HG03354 (cell line): ENCODE results near the gene HLA-DMB.

Experiments used
- ATAC-seq: cut with Tn5 transposase; IDR thresholded peaks from one replicate; pipeline ENCODE4 v1.9.1; 2021; ENCODE audit warnings: mild to moderate bottlenecking; ENCODE audit not compliant: unreplicated experiment, poor library complexity, severe bottlenecking

The HLA-DMB gene

GRCh38 chr6:32932132-32932868, 8.5 kb downstream of the HLA-DMB start:
- ATAC-seq, result no peak

DNA sequence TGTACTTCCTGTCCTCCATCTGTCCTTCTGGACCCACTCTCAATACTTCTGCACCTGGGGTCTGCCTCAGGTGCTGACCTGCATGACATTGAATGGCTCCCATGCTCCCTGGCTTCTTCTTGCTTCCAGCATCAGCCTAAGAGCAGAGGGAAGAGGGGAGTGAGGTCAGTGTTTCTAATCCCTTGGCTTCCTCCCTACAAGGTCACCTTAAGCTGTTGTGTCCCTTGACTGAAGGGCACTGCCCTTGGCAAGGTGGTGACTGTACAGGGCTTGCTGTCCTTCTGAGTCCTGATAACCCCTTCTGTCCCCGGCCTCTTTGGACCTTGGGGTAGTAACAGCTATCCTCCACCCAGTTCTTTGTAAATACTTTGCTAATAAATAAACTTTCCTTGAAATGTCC, 9.6 kb downstream of the HLA-DMB start:
- no peak for ATAC-seq

GRCh38 chr6:32922083-32922482, 18.7 kb downstream of the HLA-DMB start:
- ATAC-seq, result no peak

DNA sequence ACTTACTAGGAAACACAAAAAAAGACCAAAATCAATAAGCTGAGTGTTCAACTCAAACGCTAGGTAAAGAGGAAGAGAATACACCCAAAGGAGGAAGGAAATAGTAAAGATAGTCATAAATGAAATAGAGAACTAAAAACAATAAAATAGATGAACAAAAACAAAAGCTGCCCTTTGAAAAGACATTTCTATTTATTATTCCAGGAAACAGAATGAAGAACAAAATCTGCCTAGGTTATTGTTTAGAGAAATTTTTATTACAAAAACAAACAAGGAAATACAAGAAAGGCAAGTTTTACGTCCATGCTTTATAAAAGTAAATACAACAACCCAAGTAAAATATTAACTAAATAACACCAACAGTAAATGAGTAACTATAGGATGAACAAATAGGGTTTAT, 20.1 kb downstream of the HLA-DMB start:
- no peak for ATAC-seq

DNA sequence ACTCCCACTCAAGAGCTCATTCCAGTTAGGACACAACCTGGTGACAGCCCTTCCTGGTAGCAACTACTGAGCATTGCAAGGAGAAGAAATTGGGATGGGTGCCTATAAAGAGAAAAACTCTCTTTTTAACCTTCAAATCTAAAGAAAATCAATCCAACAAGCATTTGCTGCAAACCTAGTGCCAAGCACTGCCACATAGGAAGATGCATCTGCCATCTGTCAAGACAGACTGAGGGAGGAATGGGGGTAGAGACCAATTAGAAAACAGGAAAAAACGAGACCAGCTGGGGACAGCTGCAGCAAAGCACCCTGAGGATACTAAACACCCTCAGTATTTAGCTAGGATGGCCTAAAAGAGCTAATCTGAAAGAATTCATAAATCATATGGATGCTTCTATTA, 27.9 kb downstream of the HLA-DMB start:
- ATAC-seq, result no peak

DNA sequence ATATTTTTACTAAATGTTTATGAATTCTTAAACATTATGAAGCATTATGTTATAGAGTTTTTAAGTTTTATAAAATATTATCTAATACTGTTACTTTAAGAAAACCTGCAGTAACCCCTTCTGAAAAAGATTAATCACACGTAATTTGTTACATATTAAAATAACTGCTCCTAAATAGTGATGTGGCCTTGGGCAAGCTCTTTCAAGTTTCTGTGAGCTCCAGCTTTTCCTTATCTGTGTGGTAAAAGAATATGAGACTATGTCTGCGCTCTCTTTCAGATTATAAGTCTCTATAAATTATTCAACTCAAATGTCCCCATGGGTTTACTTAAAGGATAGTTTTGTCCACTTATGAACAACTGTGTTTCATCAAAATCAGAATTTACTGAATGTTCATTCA, 31.9 kb downstream of the HLA-DMB start:
- no peak for ATAC-seq

DNA sequence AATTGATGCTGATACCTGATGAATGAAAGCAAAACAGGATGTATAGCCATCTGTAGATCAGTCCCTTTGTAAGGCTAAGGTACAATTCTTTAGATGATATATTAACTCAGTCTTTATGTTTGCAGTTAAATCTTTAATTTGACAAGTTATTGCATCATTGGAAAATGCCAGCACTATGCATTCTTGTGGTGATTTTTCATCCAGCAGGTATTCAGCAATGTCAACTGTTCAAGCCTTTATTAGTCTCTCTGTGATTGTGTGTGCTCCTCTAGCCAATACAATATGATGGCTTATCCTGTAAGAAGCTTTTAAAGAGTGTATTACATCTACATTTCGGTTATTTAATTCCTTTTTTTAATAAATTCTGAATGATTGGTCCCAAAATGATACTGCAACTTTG, 34.3 kb downstream of the HLA-DMB start:
- ATAC-seq, result no peak

GRCh38 chr6:32905078-32905477, 35.8 kb downstream of the HLA-DMB start:
- ATAC-seq, result no peak

GRCh38 chr6:32903952-32904351, 36.9 kb downstream of the HLA-DMB start:
- ATAC-seq, result no peak

- peak; percentile 25 for ATAC-seq
Measured at GRCh38 chr6:32895006-32895345, 45.9 kb downstream of the HLA-DMB start.

DNA sequence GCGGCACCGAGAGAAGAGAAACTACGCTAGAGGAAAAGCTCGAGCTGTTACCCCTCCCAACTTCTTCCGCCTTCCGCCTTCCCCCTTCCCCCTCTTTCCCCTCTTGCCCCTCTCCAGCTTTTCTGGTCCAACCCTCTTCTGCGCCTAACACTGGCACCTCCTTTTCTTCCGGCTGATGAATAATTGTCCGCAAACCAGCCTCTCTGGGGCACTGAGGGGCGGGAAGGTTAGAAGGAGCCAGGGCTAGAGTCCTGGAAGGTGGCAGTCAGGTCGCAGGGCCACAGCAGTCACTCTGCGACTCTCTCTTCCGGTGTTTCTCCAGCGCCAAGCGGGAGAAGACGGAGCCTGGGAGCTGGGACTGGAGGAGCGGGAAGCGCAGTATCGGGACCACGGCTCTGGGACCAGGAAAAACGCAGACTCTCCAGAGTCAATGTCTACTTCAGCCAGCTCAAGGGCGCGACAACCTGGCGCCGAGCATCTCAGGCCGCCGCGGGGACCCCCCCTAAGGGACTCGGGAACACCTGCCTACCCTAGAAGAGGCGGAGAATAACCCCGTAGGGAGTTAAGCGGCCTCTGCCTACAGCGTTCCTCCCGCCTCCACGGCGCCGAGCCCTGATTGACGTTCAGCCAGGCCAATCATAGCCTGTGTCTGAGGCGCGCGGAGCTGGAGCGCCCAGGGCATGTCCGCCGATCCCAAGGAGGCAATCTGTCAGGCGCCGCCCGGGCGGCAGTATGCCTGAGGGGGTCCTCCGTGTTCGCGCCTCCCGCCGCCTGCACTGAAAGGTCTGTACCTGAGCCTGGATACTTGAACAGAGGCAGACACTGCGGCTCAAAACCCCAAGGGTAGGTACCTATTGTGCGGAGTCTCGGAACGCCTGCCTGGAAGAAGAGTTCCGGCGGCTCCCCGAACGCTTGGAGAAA, 46.5 kb downstream of the HLA-DMB start:
- peak; percentile 97 for ATAC-seq

DNA sequence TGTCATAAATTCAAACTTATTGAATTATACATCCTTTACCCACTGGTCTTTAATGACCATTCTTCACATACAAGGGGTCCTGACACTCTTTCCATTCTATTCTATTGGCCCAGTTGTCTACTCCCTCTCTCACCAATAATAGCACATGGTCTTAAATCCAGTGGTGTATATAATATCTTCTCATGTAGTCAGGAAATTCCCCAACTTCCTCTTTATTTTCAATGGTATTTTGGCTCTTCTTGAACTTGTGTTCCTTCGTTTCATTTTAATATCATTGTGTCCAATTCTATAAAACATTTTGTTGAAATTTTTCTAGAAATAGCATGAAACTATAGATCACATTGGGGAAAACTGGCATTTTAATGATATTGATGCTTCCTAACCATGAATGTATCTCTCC, 50.0 kb downstream of the HLA-DMB start:
- ATAC-seq, result no peak

DNA sequence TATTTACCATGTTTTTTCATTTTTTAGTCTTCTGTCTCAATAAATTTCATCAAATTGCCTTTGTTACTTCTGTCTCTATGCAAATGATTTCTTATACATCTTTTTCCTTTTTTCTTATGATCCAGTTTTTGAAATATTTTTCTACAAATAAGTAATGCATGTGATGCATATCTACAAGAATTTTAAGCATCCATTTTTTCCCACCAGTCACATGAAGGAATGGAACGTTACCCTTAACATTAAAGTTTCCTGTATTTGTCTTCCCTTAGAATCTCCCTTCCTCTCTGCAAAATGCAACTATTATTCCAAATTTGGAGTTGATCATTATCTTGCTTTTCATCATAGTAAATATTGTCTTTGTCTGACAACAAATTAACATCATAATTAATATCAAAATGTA, 51.3 kb downstream of the HLA-DMB start:
- no peak for ATAC-seq

DNA sequence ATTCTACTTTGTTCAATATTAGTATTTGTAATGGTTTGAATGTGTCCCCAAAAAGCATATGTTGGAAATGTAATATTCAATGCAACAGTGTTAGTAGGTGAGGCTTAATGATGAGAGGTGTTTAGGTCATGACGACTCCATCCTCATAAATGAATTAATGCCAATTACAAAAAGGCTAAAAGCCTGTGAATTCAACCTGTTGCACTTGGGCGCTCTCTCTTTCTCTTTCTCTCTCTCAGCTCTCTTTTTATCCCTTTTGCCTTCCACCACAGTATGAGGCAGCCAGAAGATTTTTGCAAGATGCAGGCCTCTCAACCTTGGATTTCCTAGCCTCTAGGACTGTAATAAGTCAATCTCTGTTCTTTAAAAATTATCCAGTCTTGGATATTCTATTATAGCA, 52.3 kb downstream of the HLA-DMB start:
- no peak for ATAC-seq

GRCh38 chr6:32887616-32888015, 53.2 kb downstream of the HLA-DMB start:
- no peak for ATAC-seq

- no peak for ATAC-seq
Measured at GRCh38 chr6:32886681-32887383, 54.0 kb downstream of the HLA-DMB start.

GRCh38 chr6:32885698-32886286, 55.0 kb downstream of the HLA-DMB start:
- no peak for ATAC-seq
